GM12874 (cell line): ENCODE data around the gene MAGI1.

Experiments used
- CTCF ChIP-seq: IDR thresholded peaks from 2 replicates; pipeline ENCODE4 v1.5.1; 2011; ENCODE audit warnings: low read depth, mild to moderate bottlenecking, control low read depth, low read length, moderate library complexity; ENCODE audit not compliant: insufficient read depth

The MAGI1 gene

GRCh38 chr3:65867463-65868210, 171.1 kb downstream of the MAGI1 start:
- TF ChIP-seq CTCF = no peak

DNA sequence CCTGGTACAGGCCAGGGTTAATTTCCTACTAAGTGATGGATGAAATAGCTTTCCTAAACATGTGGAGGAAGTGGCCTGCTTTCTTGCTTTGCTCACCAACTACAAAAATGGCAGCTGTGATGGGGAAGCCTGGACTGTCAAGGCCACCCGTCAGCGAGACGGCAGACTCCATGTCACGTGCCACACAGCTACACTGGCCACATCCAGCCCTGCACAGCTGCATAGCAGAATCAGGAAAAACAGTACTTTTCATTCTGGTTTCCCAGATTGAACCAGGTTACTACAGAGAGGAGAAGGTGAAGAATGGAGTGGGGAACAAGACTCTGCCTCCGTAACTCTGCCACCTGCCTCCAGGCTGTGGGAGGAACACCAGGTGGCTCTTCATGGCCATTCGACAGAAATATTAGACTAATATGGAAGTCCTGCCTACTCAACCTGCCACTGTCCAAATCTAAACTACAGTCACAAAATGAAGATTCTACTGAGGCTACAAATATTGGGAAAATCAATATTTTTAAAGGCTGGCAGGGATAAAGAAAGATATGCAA, 174.3 kb downstream of the MAGI1 start:
- TF ChIP-seq CTCF = no peak

DNA sequence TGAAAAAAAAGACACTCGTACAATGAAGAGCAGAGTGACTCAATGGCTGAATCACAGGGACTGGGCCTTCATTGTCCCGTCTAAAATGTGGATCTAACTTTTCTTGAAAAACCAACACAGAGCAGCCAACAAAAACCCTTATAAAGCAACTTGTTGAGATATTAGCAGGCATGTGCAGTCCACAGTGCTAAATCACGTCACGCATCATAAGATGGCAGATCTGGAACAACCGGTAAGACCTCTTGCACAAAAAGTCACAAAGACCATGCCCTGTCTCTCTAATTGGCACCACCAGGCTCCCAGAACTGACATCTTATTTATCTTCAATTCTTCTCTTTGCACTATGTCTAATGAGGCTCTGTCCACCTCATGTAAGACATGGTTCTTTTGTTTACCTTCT, 177.0 kb downstream of the MAGI1 start:
- no peak for TF ChIP-seq CTCF

DNA sequence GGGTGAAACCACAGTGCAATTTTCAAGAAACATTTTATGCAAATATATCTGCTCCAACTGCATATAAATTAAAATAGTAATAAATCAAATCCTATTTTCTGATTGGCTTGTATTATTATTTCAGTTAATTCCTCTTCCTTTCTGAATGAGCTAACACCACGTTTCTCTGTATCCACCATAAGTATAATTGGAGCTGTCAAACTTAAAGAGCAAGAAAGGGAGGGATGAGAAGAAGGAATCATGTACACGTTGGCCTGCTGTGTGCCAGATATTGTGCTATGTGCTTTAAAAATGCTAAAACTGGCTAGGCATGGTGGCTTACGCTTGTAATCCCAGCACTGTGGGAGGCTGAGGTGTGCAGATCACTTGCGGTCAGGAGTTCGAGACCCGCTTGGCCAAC, 180.0 kb downstream of the MAGI1 start:
- no peak for TF ChIP-seq CTCF

DNA sequence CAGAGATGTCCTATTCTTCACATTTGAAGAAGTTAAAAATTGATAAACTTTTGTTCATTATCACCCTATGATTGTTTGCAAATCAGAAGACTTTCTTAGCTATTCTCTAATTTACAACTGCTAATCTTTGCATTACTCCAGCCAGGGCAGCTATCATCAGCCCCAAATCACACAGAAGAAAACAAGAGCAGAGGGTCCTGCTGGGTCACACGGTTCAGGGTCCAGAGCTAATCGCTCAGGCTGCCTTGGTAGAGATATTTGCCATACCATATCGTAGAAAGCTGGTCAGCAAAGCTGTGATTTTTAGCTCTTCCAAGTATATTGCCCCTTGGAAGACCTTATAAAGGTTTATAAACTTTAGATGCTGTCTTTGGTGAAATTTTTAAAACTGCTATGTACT, 181.4 kb downstream of the MAGI1 start:
- TF ChIP-seq CTCF = no peak

GRCh38 chr3:65856907-65857306, 181.8 kb downstream of the MAGI1 start:
- TF ChIP-seq CTCF = no peak

DNA sequence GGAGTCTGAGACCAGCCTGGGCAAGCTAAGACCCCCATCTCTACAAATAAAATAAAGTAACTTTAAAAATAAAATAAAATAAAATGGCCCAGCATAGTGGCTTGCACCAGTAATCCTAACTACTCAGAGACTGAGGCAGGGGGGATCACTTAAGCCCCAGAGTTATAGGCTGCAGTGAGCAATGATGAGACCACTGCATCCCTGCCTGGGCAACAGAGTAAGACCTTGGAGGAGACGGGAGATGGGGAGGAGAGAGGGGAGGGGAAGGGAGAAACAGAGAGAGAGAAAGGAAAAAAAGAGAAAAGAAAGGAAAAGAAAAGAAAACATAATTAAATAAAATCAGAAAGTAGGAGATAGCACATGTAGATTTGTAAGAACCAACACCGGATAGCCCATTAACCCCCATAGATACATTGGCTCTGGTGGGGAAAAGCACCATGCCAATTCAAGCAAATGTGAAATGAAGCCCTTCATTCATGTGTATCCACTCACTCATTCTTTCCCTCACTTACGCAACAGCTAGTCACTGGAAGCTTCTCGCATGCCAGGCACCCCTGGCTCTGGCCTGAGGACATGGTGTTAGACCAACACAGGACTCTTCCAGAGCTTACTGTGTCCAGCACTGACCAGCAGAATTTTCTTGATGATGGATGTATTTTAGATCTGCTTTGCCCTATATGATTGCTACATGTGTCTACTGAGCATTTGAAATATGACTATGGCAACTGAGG, 183.2 kb downstream of the MAGI1 start:
- TF ChIP-seq CTCF = no peak
